Cardiac muscle cell (in vitro differentiated cells and primary cell): ENCODE measurements around the gene SMG5. TPM values are rescaled to one million over a fixed set of nuclear protein-coding genes. Genes with fewer than 3 reads are reported as not detected.

ENCODE experiments used
- DNase-seq, 2 donors: peaks; one replicate each; pipeline versions ENCODE4 v3.0.0 to v3.0.0-alpha.2; 2010 to 2017; ENCODE audit warnings: low read depth in 1 of 2, low spot score in 1 of 2
- H3K27ac ChIP-seq: fragments of 200-600 bp; sonication (generic); 2 replicates; pipeline ENCODE4 v1.5.1; 2016
- H3K27me3 ChIP-seq: fragments of 200-600 bp; sonication (generic); 2 replicates; pipeline ENCODE4 v1.6.0; 2016; ENCODE audit warnings: control low read depth
- H3K36me3 ChIP-seq: fragments of 200-600 bp; sonication (generic); 2 replicates; pipeline ENCODE4 v1.5.1; 2016; ENCODE audit warnings: control low read depth
- H3K4me1 ChIP-seq: fragments of 200-600 bp; sonication (generic); 2 replicates; pipeline ENCODE4 v1.8.1; 2017; ENCODE audit warnings: low read depth, mild to moderate bottlenecking, mixed run types
- H3K4me3 ChIP-seq: fragments of 200-600 bp; sonication (generic); 2 replicates; pipeline ENCODE4 v1.5.1; 2016; ENCODE audit warnings: mild to moderate bottlenecking
- H3K9me3 ChIP-seq: fragments of 200-600 bp; sonication (generic); 2 replicates; pipeline ENCODE4 v1.5.1; 2017; ENCODE audit warnings: low read depth, mild to moderate bottlenecking, control low read depth
- CTCF ChIP-seq: IDR thresholded peaks from 2 replicates; pipeline ENCODE4 v1.5.1; 2012; ENCODE audit warnings: low read depth, mild to moderate bottlenecking, low read length
- polyA plus RNA-seq: library from polyadenylated mRNA; unstranded; fragments of >200 nt; fragmentation: Nextera tagmentation; extraction: Ambion mirVana; gene quantifications from 2 replicates; pipeline ENCODE4 v1.2.1, GENCODE V29; 2016
- total RNA-seq: library from RNA; depleted of rRNA; stranded (reverse); fragments of >200 nt; gene quantifications from 2 replicates; pipeline ENCODE4 v1.2.3, GENCODE V29; 2016

SMG5 gene
- total and polyA plus RNA-seq, 2 experiments from 2014 or later: 95.5 to 110 TPM

- Histone ChIP-seq H3K27ac (no peak overlapping the region), H3K27me3 (no peaks in the 10 kb centered on the region), H3K4me3 (no peak overlapping the region), H3K36me3 (no peaks in the 10 kb centered on the region), H3K9me3 (no peaks in the 10 kb centered on the region), H3K4me1 (no peaks in the 10 kb centered on the region)
- TF ChIP-seq CTCF: no peak
- no peak for DNase-seq
Measured at GRCh38 chr1:156293895-156294294, 11.3 kb upstream of the SMG5 start.

GRCh38 chr1:156293098-156293434, 10.4 kb upstream of the SMG5 start:
- Histone ChIP-seq H3K27ac (no peak overlapping the region), H3K27me3 (no peaks in the 10 kb centered on the region), H3K36me3 (no peaks in the 10 kb centered on the region), H3K4me3 (no peak overlapping the region), H3K4me1 (no peaks in the 10 kb centered on the region), H3K9me3 (no peaks in the 10 kb centered on the region)
- no peak for TF ChIP-seq CTCF
- DNase-seq: no peak

- H3K36me3 ChIP-seq: no peaks in the 10 kb centered on the region
- H3K9me3 ChIP-seq: no peaks in the 10 kb centered on the region
- DNase-seq: peak; percentile 86 to 91
- no peaks in the 10 kb centered on the region for H3K4me1 ChIP-seq
- H3K27me3 ChIP-seq: no peaks in the 10 kb centered on the region
- peak overlapping the region; percentile 30 for H3K4me3 ChIP-seq
- H3K27ac ChIP-seq: peak overlapping the region; percentile 74
- TF ChIP-seq CTCF: no peak
Measured at GRCh38 chr1:156291226-156292061, 8.8 kb upstream of the SMG5 start.

GRCh38 chr1:156289857-156290256, 7.2 kb upstream of the SMG5 start:
- TF ChIP-seq CTCF: no peak
- no peaks in the 10 kb centered on the region for H3K9me3 ChIP-seq
- H3K4me3 ChIP-seq: no peak overlapping the region
- DNase-seq: no peak
- no peak overlapping the region for H3K27ac ChIP-seq
- H3K4me1 ChIP-seq: no peaks in the 10 kb centered on the region
- no peaks in the 10 kb centered on the region for H3K27me3 ChIP-seq
- H3K36me3 ChIP-seq: no peaks in the 10 kb centered on the region

GRCh38 chr1:156286061-156286460, 3.4 kb upstream of the SMG5 start:
- Histone ChIP-seq H3K27me3 (no peaks in the 10 kb centered on the region), H3K36me3 (no peaks in the 10 kb centered on the region), H3K4me1 (peaks cover 12% of the 10 kb centered on the region), H3K4me3 (no peak overlapping the region), H3K27ac (no peak overlapping the region), H3K9me3 (no peaks in the 10 kb centered on the region)
- no peak for TF ChIP-seq CTCF
- no peak for DNase-seq
